Thymus (tissue), 11 donors: ENCODE data around the gene MYOT. TPM values are rescaled to one million over a fixed set of nuclear protein-coding genes. Genes with fewer than 3 reads are reported as not detected.
A peak's percentile ranks its signal among the peaks of the same experiment; 100 is the strongest.

Experiments
- DNase-seq, 9 donors: peaks; one replicate each; pipeline ENCODE4 v3.0.0-alpha.2; 2013; ENCODE audit warnings: low spot score in 9 of 9, low read depth in 6 of 9, missing footprints in 1 of 9
- H3K27ac ChIP-seq, 2 donors: one replicate each; pipeline ENCODE4 v1.5.1; 2013; ENCODE audit warnings: control low read depth in 1 of 2, low read depth in 1 of 2, low read length in 1 of 2, mild to moderate bottlenecking in 1 of 2, moderate library complexity in 1 of 2
- H3K27me3 ChIP-seq, 2 donors: one replicate each; pipeline ENCODE4 v1.5.1; 2013; ENCODE audit warnings: low read length in 1 of 2; ENCODE audit not compliant: control insufficient read depth in 2 of 2, insufficient read depth in 1 of 2
- H3K36me3 ChIP-seq, 2 donors: one replicate each; pipeline ENCODE4 v1.5.1; 2013; ENCODE audit warnings: low read length in 1 of 2, mild to moderate bottlenecking in 1 of 2, moderate library complexity in 1 of 2; ENCODE audit not compliant: control insufficient read depth in 2 of 2, insufficient read depth in 2 of 2
- H3K4me1 ChIP-seq, 2 donors: one replicate each; pipeline ENCODE4 v1.5.1; 2013; ENCODE audit warnings: low read length in 2 of 2; ENCODE audit not compliant: control insufficient read depth in 2 of 2, insufficient read depth in 2 of 2
- H3K4me3 ChIP-seq, 2 donors: one replicate each; pipeline ENCODE4 v1.5.1; 2013; ENCODE audit warnings: low read length in 2 of 2, control low read depth in 1 of 2, mild to moderate bottlenecking in 1 of 2
- H3K9me3 ChIP-seq, 2 donors: one replicate each; pipeline ENCODE4 v1.5.1; 2013; ENCODE audit warnings: low read length in 1 of 2, mild to moderate bottlenecking in 1 of 2; ENCODE audit not compliant: control insufficient read depth in 2 of 2, insufficient read depth in 1 of 2
- WGBS: extraction: QIAGEN DNeasy Blood & Tissue Kit; methylation state at CpG from one replicate; pipeline ENCODE4 v1.1.7; 2013; 5-methylcytosine and 5-hydroxymethylcytosine counted together
- polyA plus RNA-seq: library from polyadenylated mRNA; stranded (reverse); fragments of 200-250 nt; gene quantifications from one replicate; pipeline ENCODE4 v1.2.3, GENCODE V29; 2013
- total RNA-seq: library from RNA; stranded (reverse); fragments of 120-200 nt; gene quantifications from one replicate; pipeline ENCODE4 v1.2.4, GENCODE V29; 2013
- donor health status: healthy.

The MYOT gene
- total and polyA plus RNA-seq, 2 donors, result 0.33 to 0.80 TPM

GRCh38 chr5:137888863-137889759 is 21.5 kb downstream of the MYOT start, which contains the start of gene PKD2L2:
PKD2L2 (plus strand) TSS chr5:137889457; CDS start chr5:137889492, 35 bp downstream.
- DNase-seq, result peak; percentile 49 to 87 (median 70)
- 14% methylated on average over 59 of the region's 59 CpGs for WGBS
- peak within 1 kb of the TSS; percentile 38 to 73 for H3K27ac ChIP-seq

GRCh38 chr5:137890845-137891244 is 23.2 kb downstream of the MYOT start:
- WGBS, result 98% methylated on average over 1 of the region's 1 CpG
- Histone ChIP-seq H3K27me3 (peaks cover 0 to 2% of the 10 kb centered on the region in 2 donors), H3K27ac (no peak overlapping the region), H3K4me3 (no peak overlapping the region), H3K4me1 (peaks cover 6 to 12% of the 10 kb centered on the region in 2 donors), H3K9me3 (no peaks in the 10 kb centered on the region), H3K36me3 (no peaks in the 10 kb centered on the region)
- no peak for DNase-seq

More at GRCh38 chr5:137888863-137889759, 21.5 kb downstream of the MYOT start, which contains the start of gene PKD2L2:
- H3K4me1 ChIP-seq, result peaks cover 6 to 12% of the 10 kb centered on the region in 2 donors
- H3K9me3 ChIP-seq, result no peaks in the 10 kb centered on the region
- H3K4me3 ChIP-seq, result peak within 1 kb of the TSS; percentile 42 to 54
- H3K36me3 ChIP-seq, result no peaks in the 10 kb centered on the region
- peaks cover 0 to 2% of the 10 kb centered on the region in 2 donors for H3K27me3 ChIP-seq

DNA sequence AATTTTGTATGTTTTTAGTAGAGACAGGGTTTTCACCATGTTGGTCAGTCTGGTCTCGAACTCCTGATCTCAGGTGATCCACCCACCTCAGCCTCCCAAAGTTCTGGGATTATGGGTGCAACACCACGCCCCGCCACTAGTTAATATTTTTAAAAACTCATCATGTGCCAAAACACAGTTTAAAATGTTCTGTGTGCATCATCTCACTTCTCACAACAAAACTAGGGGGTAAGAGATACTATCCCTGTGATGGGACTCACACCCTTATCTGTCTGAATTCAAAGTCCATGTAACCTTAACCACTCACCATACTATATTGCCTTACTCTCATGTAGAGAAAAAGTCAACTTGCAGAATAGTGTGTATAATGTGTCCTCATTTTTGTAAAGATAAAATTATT is 24.2 kb downstream of the MYOT start:
- H3K9me3 ChIP-seq, result no peaks in the 10 kb centered on the region
- peaks cover 6 to 12% of the 10 kb centered on the region in 2 donors for H3K4me1 ChIP-seq
- no peak for DNase-seq
- no peak overlapping the region for H3K27ac ChIP-seq
- H3K27me3 ChIP-seq, result peaks cover 0 to 2% of the 10 kb centered on the region in 2 donors
- 98% methylated on average over 3 of the region's 3 CpGs for WGBS
- H3K36me3 ChIP-seq, result no peaks in the 10 kb centered on the region
- H3K4me3 ChIP-seq, result no peak overlapping the region

DNA sequence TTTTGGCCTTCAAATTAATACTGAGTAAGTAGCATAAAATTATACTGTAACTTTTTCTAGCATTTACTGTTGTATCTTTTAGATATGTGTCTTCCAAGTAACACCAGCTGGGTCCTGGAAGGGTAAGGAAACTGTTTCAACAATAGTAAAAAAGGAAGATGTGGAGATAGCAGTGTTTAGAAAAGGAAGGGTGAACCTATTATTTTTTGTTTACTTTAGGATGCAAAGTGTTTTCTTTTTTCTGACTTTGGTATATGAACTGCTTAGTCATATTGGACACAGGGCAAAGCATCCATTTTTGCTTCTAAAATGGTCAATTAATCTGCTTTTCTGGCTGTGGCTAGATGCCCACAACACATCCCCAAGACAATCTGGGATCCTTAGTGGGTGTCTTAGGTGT is 26.9 kb downstream of the MYOT start:
- H3K4me3 ChIP-seq, result no peak overlapping the region
- no peaks in the 10 kb centered on the region for H3K27me3 ChIP-seq
- H3K4me1 ChIP-seq, result peaks cover 0 to 1% of the 10 kb centered on the region in 2 donors
- no peaks in the 10 kb centered on the region for H3K36me3 ChIP-seq
- no peak overlapping the region for H3K27ac ChIP-seq
- DNase-seq, result no peak
- H3K9me3 ChIP-seq, result no peaks in the 10 kb centered on the region

GRCh38 chr5:137896560-137896959 is 28.9 kb downstream of the MYOT start:
- WGBS, result 98% methylated on average over 3 of the region's 3 CpGs
- H3K4me1 ChIP-seq, result no peaks in the 10 kb centered on the region
- H3K27me3 ChIP-seq, result no peaks in the 10 kb centered on the region
- no peaks in the 10 kb centered on the region for H3K9me3 ChIP-seq
- H3K4me3 ChIP-seq, result no peak overlapping the region
- no peaks in the 10 kb centered on the region for H3K36me3 ChIP-seq
- no peak for DNase-seq
- no peak overlapping the region for H3K27ac ChIP-seq

DNA sequence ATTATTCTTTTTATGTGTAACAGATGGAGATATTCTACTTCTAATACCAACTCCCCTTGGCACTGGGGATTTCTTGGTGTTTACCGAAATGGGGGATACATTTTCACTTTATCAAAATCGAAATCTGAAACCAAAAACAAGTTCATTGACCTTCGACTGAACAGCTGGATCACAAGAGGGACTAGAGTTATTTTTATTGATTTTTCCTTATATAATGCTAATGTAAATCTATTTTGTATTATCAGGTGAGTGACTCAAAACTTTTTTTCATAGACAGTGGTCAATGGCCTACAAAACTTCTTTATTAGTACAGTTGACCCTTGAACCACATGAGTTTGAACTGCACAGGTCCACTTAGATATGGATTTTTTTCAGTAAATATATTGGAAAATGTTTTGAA is 31.8 kb downstream of the MYOT start:
- no peak overlapping the region for H3K27ac ChIP-seq
- no peak overlapping the region for H3K4me3 ChIP-seq
- H3K4me1 ChIP-seq, result no peaks in the 10 kb centered on the region
- WGBS, result 96% methylated on average over 3 of the region's 3 CpGs
- H3K36me3 ChIP-seq, result no peaks in the 10 kb centered on the region
- H3K9me3 ChIP-seq, result no peaks in the 10 kb centered on the region
- no peak for DNase-seq
- no peaks in the 10 kb centered on the region for H3K27me3 ChIP-seq

- no peak overlapping the region for H3K27ac ChIP-seq
Observed at GRCh38 chr5:137901011-137901817, 33.6 kb downstream of the MYOT start.

GRCh38 chr5:137902408-137903133 is 34.9 kb downstream of the MYOT start:
- no peak overlapping the region for H3K4me3 ChIP-seq
- H3K27ac ChIP-seq, result no peak overlapping the region
- H3K36me3 ChIP-seq, result no peaks in the 10 kb centered on the region
- WGBS, result 100% methylated on average over 1 of the region's 1 CpG
- H3K27me3 ChIP-seq, result no peaks in the 10 kb centered on the region
- DNase-seq, result no peak
- no peaks in the 10 kb centered on the region for H3K4me1 ChIP-seq
- no peaks in the 10 kb centered on the region for H3K9me3 ChIP-seq

More at GRCh38 chr5:137901011-137901817, 33.6 kb downstream of the MYOT start:
- Histone ChIP-seq H3K27me3 (no peaks in the 10 kb centered on the region), H3K4me1 (no peaks in the 10 kb centered on the region), H3K4me3 (no peak overlapping the region), H3K36me3 (no peaks in the 10 kb centered on the region), H3K9me3 (no peaks in the 10 kb centered on the region)
- 74% methylated on average over 5 of the region's 5 CpGs for WGBS
- DNase-seq, result no peak
